HUES64 (cell line): ENCODE results near the gene NTM.

Experiments
- H3K27ac ChIP-seq: 2 replicates; pipeline ENCODE4 v1.7.0; 2013; ENCODE audit warnings: low read depth, low read length, inconsistent platforms
- H3K27me3 ChIP-seq: 2 replicates; pipeline ENCODE4 v1.6.1; 2013; ENCODE audit warnings: mild to moderate bottlenecking, low read length; ENCODE audit not compliant: insufficient read depth
- H3K36me3 ChIP-seq: 2 replicates; pipeline ENCODE4 v1.6.1; 2013; ENCODE audit warnings: mild to moderate bottlenecking, low read length; ENCODE audit not compliant: insufficient read depth
- H3K4me1 ChIP-seq: 2 replicates; pipeline ENCODE4 v1.6.1; 2013; ENCODE audit warnings: mild to moderate bottlenecking, low read length, moderate library complexity; ENCODE audit not compliant: insufficient read depth
- H3K4me3 ChIP-seq: 2 replicates; pipeline ENCODE4 v1.5.1; 2013; ENCODE audit warnings: mild to moderate bottlenecking, low read length, moderate library complexity
- H3K9ac ChIP-seq: 2 replicates; pipeline ENCODE4 v1.6.1; 2013; ENCODE audit warnings: mild to moderate bottlenecking, low read depth, low read length
- H3K9me3 ChIP-seq: 2 replicates; pipeline ENCODE4 v1.6.1; 2013; ENCODE audit warnings: low read depth, low read length; ENCODE audit not compliant: insufficient read depth
- WGBS: fragments of 150-250, 120-280 bp; methylation state at CpG from one replicate; pipeline ENCODE4 v1.1.7; 2013; ENCODE audit warnings: missing lambda C conversion rate; 5-methylcytosine and 5-hydroxymethylcytosine counted together

Gene NTM

GRCh38 chr11:132078264-132079076 is 708.1 kb downstream of the NTM start:
- 92% methylated on average over 17 of the region's 17 CpGs for WGBS
- Histone ChIP-seq H3K9ac (no peak overlapping the region), H3K36me3 (no peaks in the 10 kb centered on the region), H3K4me3 (no peak overlapping the region), H3K27ac (no peak overlapping the region), H3K4me1 (no peaks in the 10 kb centered on the region), H3K9me3 (peaks cover 14% of the 10 kb centered on the region; the same call in 1 of the 2 replicates), H3K27me3 (no peaks in the 10 kb centered on the region)

GRCh38 chr11:132080127-132080526 is 709.7 kb downstream of the NTM start:
- Histone ChIP-seq H3K4me3 (no peak overlapping the region), H3K36me3 (no peaks in the 10 kb centered on the region), H3K9ac (no peak overlapping the region), H3K4me1 (no peaks in the 10 kb centered on the region), H3K27me3 (no peaks in the 10 kb centered on the region), H3K27ac (no peak overlapping the region), H3K9me3 (peaks cover 31% of the 10 kb centered on the region)
- WGBS = 95% methylated on average over 1 of the region's 1 CpG

GRCh38 chr11:132082566-132082965 is 712.2 kb downstream of the NTM start:
- Histone ChIP-seq H3K4me1 (no peaks in the 10 kb centered on the region), H3K9me3 (peaks cover 52% of the 10 kb centered on the region), H3K27me3 (no peaks in the 10 kb centered on the region), H3K9ac (no peak overlapping the region), H3K27ac (no peak overlapping the region), H3K36me3 (no peaks in the 10 kb centered on the region), H3K4me3 (no peak overlapping the region)
- WGBS = 91% methylated on average over 5 of the region's 5 CpGs

GRCh38 chr11:132084433-132084832 is 714.0 kb downstream of the NTM start:
- no peaks in the 10 kb centered on the region for H3K4me1 ChIP-seq
- H3K27me3 ChIP-seq = no peaks in the 10 kb centered on the region
- no peak overlapping the region for H3K9ac ChIP-seq
- H3K9me3 ChIP-seq = peaks cover 66% of the 10 kb centered on the region
- no peak overlapping the region for H3K27ac ChIP-seq
- no peaks in the 10 kb centered on the region for H3K36me3 ChIP-seq
- no peak overlapping the region for H3K4me3 ChIP-seq

- WGBS = 97% methylated on average over 1 of the region's 1 CpG
- Histone ChIP-seq H3K9ac (no peak overlapping the region), H3K27me3 (no peaks in the 10 kb centered on the region), H3K36me3 (no peaks in the 10 kb centered on the region), H3K4me3 (no peak overlapping the region), H3K4me1 (no peaks in the 10 kb centered on the region), H3K9me3 (peaks cover 63% of the 10 kb centered on the region), H3K27ac (no peak overlapping the region)
These were observed 716.7 kb downstream of the NTM start for GRCh38 chr11:132087148-132087547.

GRCh38 chr11:132088551-132088950 is 718.1 kb downstream of the NTM start:
- no peaks in the 10 kb centered on the region for H3K27me3 ChIP-seq
- 95% methylated on average over 3 of the region's 3 CpGs for whole genome bisulfite sequencing
- no peak overlapping the region for H3K9ac ChIP-seq
- H3K4me3 ChIP-seq = no peak overlapping the region
- no peak overlapping the region for H3K27ac ChIP-seq
- H3K36me3 ChIP-seq = no peaks in the 10 kb centered on the region
- H3K9me3 ChIP-seq = peaks cover 51% of the 10 kb centered on the region
- H3K4me1 ChIP-seq = no peaks in the 10 kb centered on the region

- no peak overlapping the region for H3K4me3 ChIP-seq
- no peaks in the 10 kb centered on the region for H3K27me3 ChIP-seq
- no peak overlapping the region for H3K9ac ChIP-seq
- no peaks in the 10 kb centered on the region for H3K36me3 ChIP-seq
- H3K4me1 ChIP-seq = no peaks in the 10 kb centered on the region
- no peak overlapping the region for H3K27ac ChIP-seq
- peaks cover 2% of the 10 kb centered on the region; the same call in 1 of the 2 replicates for H3K9me3 ChIP-seq
- 92% methylated on average over 7 of the region's 7 CpGs for WGBS
These were observed 723.3 kb downstream of the NTM start for GRCh38 chr11:132093536-132094259.

- WGBS = 85% methylated on average over 1 of the region's 1 CpG
- Histone ChIP-seq H3K36me3 (no peaks in the 10 kb centered on the region), H3K9ac (no peak overlapping the region), H3K27me3 (no peaks in the 10 kb centered on the region), H3K4me3 (no peak overlapping the region), H3K27ac (no peak overlapping the region), H3K9me3 (no peaks in the 10 kb centered on the region), H3K4me1 (no peaks in the 10 kb centered on the region)
These were observed 724.2 kb downstream of the NTM start for GRCh38 chr11:132094598-132094997.

- H3K36me3 ChIP-seq = no peaks in the 10 kb centered on the region
- no peak overlapping the region for H3K9ac ChIP-seq
- H3K27ac ChIP-seq = no peak overlapping the region
- WGBS = 84% methylated on average over 13 of the region's 13 CpGs
- H3K4me3 ChIP-seq = no peak overlapping the region
- H3K4me1 ChIP-seq = no peaks in the 10 kb centered on the region
- H3K27me3 ChIP-seq = no peaks in the 10 kb centered on the region
- H3K9me3 ChIP-seq = no peaks in the 10 kb centered on the region
These were observed 725.1 kb downstream of the NTM start for GRCh38 chr11:132095230-132096131.

- Histone ChIP-seq H3K27ac (no peak overlapping the region), H3K9me3 (no peaks in the 10 kb centered on the region), H3K36me3 (no peaks in the 10 kb centered on the region), H3K4me3 (no peak overlapping the region), H3K27me3 (no peaks in the 10 kb centered on the region), H3K9ac (no peak overlapping the region), H3K4me1 (no peaks in the 10 kb centered on the region)
- WGBS = 93% methylated on average over 11 of the region's 11 CpGs
These were observed 725.9 kb downstream of the NTM start for GRCh38 chr11:132096132-132096825.
